H1 (cell line): Measurements from ENCODE around the gene THBS1. TPM values are rescaled to one million over a fixed set of nuclear protein-coding genes. Genes with fewer than 3 reads are reported as not detected.

Source experiments
- GABPA ChIP-seq: IDR thresholded peaks from 2 replicates; pipeline ENCODE4 v1.6.1; 2011; ENCODE audit warnings: mild to moderate bottlenecking, low read length, moderate library complexity, borderline replicate concordance; ENCODE audit not compliant: insufficient read depth
- RBBP5 ChIP-seq: IDR thresholded peaks from 2 replicates; pipeline ENCODE4 v1.7.1; 2012; ENCODE audit warnings: low read depth, mild to moderate bottlenecking, inconsistent platforms, low read length, moderate library complexity, borderline replicate concordance
- TCF12 ChIP-seq: IDR thresholded peaks from 2 replicates; pipeline ENCODE4 v1.6.1; 2011; ENCODE audit warnings: low read depth, mild to moderate bottlenecking, low read length
- polyA plus RNA-seq, 7 experiments: library from polyadenylated mRNA; depleted of rRNA in 3 of 7; stranded (reverse) in 5 of 7; unstranded in 2 of 7; fragments of >200 nt in 5 of 7; fragments of 200-250 nt in 2 of 7; gene quantifications; 1 replicate in 5 of 7; 2 replicates in 1 of 7; 4 replicates in 1 of 7; pipeline versions ENCODE4 v1.2.1 to v1.2.3, GENCODE V29; 2011 to 2013; ENCODE audit warnings: missing spikeins in 2 of 7, mixed read lengths in 2 of 7
- total RNA-seq: library from RNA; stranded (reverse); fragmentation: NEBNext Ultra II Directional; extraction: Animal tissue kit (Norgen Biotek cat#: 25700); gene quantifications from 2 replicates; pipeline ENCODE4 v1.2.1, GENCODE V29; 2021
- TF ChIP-seq, protein P1 (sequence below): IDR thresholded peaks from 2 replicates; pipeline ENCODE4 v1.6.1; 2012; ENCODE audit warnings: low read length, inconsistent platforms
- TF ChIP-seq, protein P2 (sequence below): IDR thresholded peaks from 2 replicates; pipeline ENCODE4 v1.6.1; 2011; ENCODE audit warnings: low read depth, mild to moderate bottlenecking, low read length; ENCODE audit not compliant: insufficient read depth

THBS1 gene
- total and polyA plus RNA-seq, 2 of the 8 experiments (the other 6 are each of a cell fraction or from before 2014, with no cell fraction given): 10.3 to 63.3 TPM

DNA sequence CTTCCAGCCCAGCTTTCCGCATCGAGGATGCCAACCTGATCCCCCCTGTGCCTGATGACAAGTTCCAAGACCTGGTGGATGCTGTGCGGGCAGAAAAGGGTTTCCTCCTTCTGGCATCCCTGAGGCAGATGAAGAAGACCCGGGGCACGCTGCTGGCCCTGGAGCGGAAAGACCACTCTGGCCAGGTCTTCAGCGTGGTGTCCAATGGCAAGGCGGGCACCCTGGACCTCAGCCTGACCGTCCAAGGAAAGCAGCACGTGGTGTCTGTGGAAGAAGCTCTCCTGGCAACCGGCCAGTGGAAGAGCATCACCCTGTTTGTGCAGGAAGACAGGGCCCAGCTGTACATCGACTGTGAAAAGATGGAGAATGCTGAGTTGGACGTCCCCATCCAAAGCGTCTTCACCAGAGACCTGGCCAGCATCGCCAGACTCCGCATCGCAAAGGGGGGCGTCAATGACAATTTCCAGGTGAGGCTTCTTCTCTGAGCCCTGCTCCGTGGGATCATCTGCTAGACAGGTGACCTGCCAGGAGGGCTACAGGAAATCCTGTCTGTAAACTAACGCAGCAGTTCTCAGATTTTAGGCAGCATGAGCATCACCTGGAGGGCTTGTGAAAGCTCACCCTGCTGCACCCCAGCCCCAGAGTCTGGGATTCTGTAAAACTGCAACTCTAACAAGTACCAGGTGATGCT lies 1.6 kb downstream of the THBS1 start (continued):
- TF ChIP-seq, protein P1, sequence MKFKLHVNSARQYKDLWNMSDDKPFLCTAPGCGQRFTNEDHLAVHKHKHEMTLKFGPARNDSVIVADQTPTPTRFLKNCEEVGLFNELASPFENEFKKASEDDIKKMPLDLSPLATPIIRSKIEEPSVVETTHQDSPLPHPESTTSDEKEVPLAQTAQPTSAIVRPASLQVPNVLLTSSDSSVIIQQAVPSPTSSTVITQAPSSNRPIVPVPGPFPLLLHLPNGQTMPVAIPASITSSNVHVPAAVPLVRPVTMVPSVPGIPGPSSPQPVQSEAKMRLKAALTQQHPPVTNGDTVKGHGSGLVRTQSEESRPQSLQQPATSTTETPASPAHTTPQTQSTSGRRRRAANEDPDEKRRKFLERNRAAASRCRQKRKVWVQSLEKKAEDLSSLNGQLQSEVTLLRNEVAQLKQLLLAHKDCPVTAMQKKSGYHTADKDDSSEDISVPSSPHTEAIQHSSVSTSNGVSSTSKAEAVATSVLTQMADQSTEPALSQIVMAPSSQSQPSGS: no peak
- TF ChIP-seq RBBP5 (no peak), GABPA (no peak), TCF12 (no peak)
- TF ChIP-seq, protein P2, sequence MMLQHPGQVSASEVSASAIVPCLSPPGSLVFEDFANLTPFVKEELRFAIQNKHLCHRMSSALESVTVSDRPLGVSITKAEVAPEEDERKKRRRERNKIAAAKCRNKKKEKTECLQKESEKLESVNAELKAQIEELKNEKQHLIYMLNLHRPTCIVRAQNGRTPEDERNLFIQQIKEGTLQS: no peak
